Measurements from ENCODE around the gene INTS11.
A peak's percentile ranks its signal among the peaks of the same experiment; 100 is the strongest.

The INTS11 gene

GRCh38 chr1:1284221-1285101 is 40.0 kb downstream of the INTS11 start:
- DNase-seq, result no peak

GRCh38 chr1:1283821-1284220 is 40.6 kb downstream of the INTS11 start:
- DNase-seq, result no peak

DNA sequence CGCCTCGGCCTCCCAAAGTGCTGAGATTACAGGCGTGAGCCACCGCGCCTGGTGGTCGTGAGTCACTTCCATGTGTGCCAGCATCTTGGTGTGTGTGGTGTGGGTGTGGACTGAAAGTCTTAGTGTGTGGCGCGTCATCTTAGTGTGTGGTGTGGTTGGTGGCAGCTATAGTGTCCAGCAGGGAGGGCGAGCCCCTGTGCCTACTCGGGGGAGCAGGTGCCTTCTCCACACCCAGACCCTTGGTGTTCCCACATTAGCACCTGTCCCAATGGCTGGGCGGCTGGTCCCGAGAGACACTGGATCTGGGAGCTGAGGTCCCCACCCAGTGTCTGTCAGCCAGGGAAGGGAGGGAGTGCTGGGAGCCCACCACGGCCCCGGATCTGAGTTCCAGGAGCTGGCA is 41.5 kb downstream of the INTS11 start:
- DNase-seq, result no peak

DNA sequence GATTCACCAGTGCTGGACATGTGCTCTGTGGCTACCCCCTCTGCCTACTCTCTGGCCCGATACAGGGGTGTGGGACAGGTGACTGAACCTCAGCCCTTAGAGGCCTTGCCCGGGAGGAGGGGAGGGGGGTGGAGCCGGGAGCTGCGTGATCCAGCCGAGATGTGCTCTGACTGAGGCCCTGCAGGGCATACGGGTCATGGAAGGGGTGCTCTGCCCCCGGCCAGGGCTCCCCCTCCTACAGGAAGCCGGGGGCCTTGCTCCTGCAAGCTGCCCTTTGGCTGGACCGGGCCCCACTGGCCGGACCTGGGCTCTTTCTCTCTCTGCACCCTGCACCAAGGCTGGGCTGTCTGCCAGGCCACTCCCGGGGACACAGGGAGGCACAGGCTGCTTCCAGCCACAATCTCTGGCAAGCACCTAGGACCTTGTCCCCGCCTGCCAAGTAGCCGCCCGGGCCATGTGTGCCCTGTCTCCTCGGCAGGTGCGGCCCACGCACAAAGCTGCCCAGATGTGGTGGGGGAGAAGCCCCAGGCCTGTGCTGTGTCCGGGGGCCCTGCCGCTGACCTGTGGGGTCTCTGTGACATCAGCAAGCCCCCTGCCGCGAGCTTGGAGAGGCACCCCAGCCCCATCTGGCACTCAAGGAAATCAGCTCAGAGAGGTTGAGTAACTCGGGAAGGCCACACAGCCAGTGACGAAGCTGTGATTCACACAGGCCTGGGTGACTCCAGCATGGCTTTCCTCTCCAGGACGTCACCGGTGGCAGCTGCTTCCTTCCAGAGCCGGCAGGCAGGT is 42.7 kb downstream of the INTS11 start:
- peak; percentile 22 for DNase-seq

GRCh38 chr1:1280782-1281481 is 43.5 kb downstream of the INTS11 start:
- no peak for DNase-seq

- DNase-seq, result no peak
Measured at GRCh38 chr1:1279028-1279427, 45.4 kb downstream of the INTS11 start.

- no peak for DNase-seq
Measured at GRCh38 chr1:1278620-1279019, 45.8 kb downstream of the INTS11 start.

DNA sequence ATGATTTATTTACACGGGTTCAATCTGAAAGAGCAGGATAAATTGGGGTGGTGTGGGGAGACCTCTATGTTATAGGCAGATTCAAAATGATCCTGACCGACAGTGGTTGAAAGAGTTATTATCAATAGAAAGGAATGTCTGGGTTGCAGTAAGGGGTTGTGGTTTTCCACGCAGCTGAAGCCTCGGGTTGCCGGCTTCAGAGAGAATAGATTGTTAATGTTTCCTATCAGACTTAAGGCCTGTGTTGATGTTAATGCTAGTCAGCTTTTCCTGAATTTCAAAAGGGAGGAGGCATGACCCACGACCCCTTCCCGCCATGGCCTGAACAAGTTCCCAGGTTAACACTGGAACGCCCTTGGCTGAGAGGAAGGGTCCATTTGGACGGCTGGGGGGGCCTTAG is 48.6 kb downstream of the INTS11 start:
- no peak for DNase-seq

DNA sequence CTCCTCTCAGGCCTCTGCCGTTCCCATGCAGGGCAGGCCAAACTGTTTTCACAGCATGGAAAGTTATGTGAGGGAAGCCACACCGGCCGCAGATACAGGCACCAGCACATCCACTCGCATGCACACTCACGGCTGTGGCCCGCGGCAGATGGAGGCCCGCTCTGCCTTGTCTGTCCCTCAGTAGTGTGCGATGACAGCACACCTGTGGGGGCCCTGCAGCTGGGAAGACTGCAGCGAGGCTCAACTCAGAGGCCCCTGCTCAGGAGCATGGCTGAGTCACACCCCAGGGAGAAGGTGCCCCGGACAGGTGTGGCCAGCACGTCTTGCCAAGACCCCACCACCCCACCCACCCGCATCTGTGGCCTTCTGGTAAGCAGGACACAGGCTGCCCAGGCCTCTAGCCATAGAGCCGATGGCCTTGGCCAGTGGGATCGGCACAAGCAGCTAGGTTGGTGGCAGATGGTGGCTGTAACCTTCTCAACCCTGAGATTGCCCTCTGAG is 49.5 kb downstream of the INTS11 start:
- DNase-seq, result no peak

DNA sequence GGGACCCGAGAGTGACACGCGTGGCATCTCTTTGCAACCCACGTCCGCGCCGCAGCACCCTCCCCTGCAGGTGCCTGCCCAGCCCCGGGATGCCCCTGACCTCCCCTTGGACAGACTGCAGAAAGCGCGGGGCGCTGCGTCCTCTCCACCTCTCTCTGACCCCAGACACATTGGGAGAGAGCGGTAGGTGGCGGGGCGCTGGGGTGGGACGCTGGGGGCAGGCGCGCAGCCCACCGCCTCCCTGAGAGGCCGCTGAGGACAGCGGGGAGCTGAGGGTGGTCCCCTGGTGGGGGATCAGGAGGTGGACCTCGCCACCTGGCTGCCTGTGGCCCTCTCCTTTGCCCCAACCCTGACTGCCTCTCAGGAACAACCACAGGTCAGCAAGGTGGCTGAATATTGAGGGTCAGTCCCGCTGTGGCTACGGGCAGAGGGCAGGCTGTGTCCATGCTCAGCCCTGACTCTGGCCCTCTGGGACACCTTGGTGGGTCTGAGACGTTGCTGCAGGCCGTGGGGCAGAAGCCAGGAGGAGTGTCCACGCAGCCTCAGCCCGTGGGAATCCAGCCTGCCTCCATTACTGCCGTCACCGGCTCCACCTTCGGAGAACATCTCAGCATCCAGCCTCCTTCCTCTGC is 50.0 kb downstream of the INTS11 start:
- no peak for DNase-seq

- DNase-seq, result peak; percentile 73
Measured at GRCh38 chr1:1273512-1274298, 50.8 kb downstream of the INTS11 start, which contains the start of gene UBE2J2. Gene UBE2J2, minus strand, starts transcription at chr1:1273854. Its CDS starts 5,862 bp downstream, at chr1:1267992.

- no peak for DNase-seq
Measured at GRCh38 chr1:1273209-1273511, 51.3 kb downstream of the INTS11 start.

GRCh38 chr1:1272341-1273208 is 51.9 kb downstream of the INTS11 start:
- no peak for DNase-seq

DNA sequence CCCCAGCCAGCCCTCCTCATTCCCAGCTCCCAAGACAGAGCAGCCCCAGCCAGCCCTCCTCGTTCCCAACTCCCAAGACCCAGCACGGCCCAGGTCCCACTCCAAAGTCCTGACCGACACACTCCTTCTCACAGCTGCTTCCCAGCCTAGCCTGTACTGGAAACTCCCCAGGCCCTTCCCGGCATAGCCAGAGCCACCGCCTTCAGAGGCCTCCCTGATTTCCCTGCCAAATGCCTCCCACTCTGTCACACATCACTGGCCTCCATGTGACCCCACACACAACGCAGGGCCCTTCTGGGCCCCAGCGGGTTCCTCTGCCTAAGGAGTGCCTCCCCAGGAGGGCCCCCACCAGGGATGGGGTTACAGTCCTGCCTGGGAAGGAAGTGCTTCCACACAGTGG is 53.6 kb downstream of the INTS11 start:
- no peak for DNase-seq

DNA sequence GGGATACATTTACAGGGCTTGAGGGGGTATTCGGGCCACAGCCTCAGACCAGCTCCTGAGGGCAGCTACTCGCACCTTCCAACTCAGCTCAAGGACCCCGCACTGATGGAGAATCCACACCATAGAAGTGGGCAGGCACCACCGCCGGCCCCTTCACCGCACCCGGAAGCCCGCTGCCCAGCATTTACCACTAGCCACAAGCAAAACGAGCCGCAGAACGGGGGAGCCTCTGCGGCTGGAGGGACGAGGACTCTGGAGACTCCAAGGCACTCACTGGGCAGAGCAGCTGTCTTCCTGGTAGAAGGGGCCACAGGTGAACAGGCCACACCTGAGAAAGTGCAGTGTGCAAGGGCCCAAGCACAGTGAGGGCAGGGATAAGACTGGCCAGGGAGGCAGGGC is 56.2 kb downstream of the INTS11 start:
- DNase-seq, result no peak

- no peak for DNase-seq
Measured at GRCh38 chr1:1267488-1268283, 56.8 kb downstream of the INTS11 start.

DNA sequence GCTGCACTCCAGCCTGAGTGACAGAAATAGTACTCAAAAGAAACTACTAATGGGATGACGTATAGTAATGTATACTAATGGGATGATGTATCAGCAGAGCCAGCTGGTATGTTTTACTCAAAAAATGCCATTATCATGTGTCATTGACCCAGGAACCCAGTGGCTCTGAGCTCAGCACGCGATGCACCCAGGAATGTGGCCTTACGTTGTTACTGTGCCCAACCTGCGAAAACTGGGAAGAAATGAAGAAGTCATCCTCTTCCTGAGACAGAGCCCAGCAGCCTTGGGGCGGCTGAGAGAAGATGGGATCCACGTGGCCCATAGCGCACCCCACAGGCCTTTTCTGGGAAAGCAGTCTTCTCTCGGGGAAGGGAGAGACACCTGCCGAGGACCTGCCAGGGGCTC is 59.6 kb downstream of the INTS11 start:
- no peak for DNase-seq

DNA sequence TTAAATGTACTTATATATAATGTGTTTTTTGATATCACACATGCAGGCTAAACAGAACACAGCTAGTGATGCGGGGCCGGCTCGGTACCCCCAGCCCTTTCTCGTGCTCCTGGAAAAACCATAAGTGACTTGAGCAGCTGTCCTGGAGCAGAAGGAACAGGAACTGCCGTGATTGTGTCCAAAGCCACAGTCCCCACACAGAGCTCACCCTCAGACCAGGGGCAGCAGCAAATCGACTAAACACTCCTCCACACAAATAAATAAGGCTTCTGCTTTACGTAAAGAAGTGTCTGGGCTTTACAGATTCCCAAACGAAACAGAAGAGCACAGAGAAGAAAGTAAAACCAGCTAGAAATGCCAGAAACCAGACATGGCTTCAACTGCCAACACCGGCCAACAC is 60.4 kb downstream of the INTS11 start:
- DNase-seq, result no peak

GRCh38 chr1:1262758-1263157 is 61.7 kb downstream of the INTS11 start:
- DNase-seq, result no peak

DNA sequence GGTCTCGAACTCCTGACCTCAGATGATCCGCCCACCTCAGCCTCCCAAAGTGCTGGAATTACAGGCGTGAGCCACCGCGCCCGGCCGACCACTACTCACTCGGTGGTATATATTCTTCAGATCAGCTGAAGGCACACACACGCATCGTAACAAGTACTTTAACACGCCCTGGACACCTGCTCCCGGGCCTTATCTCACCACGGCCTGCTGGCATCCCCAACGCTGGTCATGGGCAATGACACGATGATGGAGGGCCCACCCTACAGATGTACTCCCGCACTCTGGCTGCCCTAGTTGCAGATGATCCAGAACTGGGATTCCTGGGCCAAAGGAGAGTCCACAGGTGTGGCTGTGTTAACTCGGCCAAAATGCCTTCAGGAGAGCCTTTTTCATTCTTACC is 62.4 kb downstream of the INTS11 start:
- no peak for DNase-seq

Measured in NCI-H1092 treated with DMSO at 0.1 percent for 48 hours (cell line).